ENCODE measurements around the gene GFM1. TPM values are rescaled to one million over a fixed set of nuclear protein-coding genes. Genes with fewer than 3 reads are reported as not detected.

The GFM1 gene
- total RNA-seq, 1 donor from 2014 or later = 52.0 TPM

- Histone ChIP-seq H3K27me3 (no peaks in the 10 kb centered on the region), H3K36me3 (no peaks in the 10 kb centered on the region), H3K27ac (no peak overlapping the region), H3K79me2 (ENCODE audit: low read depth) (no peaks in the 10 kb centered on the region), H3K4me1 (no peaks in the 10 kb centered on the region), H3K9me3 (ENCODE audit: low read depth) (no peaks in the 10 kb centered on the region), H3F3A (ENCODE audit: low read depth) (no peaks in the 10 kb centered on the region), H3K4me2 (no peak overlapping the region), H3K4me3 (no peak overlapping the region), H2AFZ (replicated peaks) (no peak overlapping the region), H4K20me1 (ENCODE audit: low read depth) (no peaks in the 10 kb centered on the region), H3K9ac (no peak overlapping the region)
- Mint-ChIP-seq H3K27ac (no peak overlapping the region), H3K27me3 (ENCODE audit: insufficient read depth, low read depth) (no peaks in the 10 kb centered on the region), H3K4me1 (no peaks in the 10 kb centered on the region), H3K36me3 (peaks cover 4% of the 10 kb centered on the region), H3K9me3 (no peaks in the 10 kb centered on the region), H3K4me3 (no peak overlapping the region)
- no peak for DNase-seq (ENCODE audit: low spot score)
- TF ChIP-seq CTCF (IDR thresholded peaks at IDR 0.05) (no peak), EZH2phosphoT487 (IDR thresholded peaks at IDR 0.05) (no peak), EZH2 (IDR thresholded peaks at IDR 0.05) (no peak)
These were observed 56.2 kb downstream of the GFM1 start for GRCh38 chr3:158700559-158700958.

GRCh38 chr3:158701420-158702065 lies 57.2 kb downstream of the GFM1 start:
- H3K79me2 ChIP-seq (ENCODE audit: low read depth) = no peaks in the 10 kb centered on the region
- H3K9me3 Mint-ChIP-seq = no peaks in the 10 kb centered on the region
- no peak overlapping the region for H2AFZ ChIP-seq (replicated peaks)
- H3K27ac Mint-ChIP-seq = no peak overlapping the region
- H3K36me3 ChIP-seq = no peaks in the 10 kb centered on the region
- H3K4me2 ChIP-seq = no peak overlapping the region
- no peaks in the 10 kb centered on the region for H3F3A ChIP-seq (ENCODE audit: low read depth)
- H3K27me3 Mint-ChIP-seq (ENCODE audit: insufficient read depth, low read depth) = no peaks in the 10 kb centered on the region
- H3K27ac ChIP-seq = no peak overlapping the region
- H3K27me3 ChIP-seq = no peaks in the 10 kb centered on the region
- TF ChIP-seq CTCF (IDR thresholded peaks at IDR 0.05) = no peak
- no peak for TF ChIP-seq EZH2 (IDR thresholded peaks at IDR 0.05)
- no peak for TF ChIP-seq EZH2phosphoT487 (IDR thresholded peaks at IDR 0.05)
- H3K4me3 ChIP-seq = no peak overlapping the region
- peaks cover 4% of the 10 kb centered on the region for H3K36me3 Mint-ChIP-seq
- no peak overlapping the region for H3K9ac ChIP-seq
- no peaks in the 10 kb centered on the region for H3K4me1 Mint-ChIP-seq
- no peaks in the 10 kb centered on the region for H3K4me1 ChIP-seq
- no peak overlapping the region for H3K4me3 Mint-ChIP-seq
- no peaks in the 10 kb centered on the region for H3K9me3 ChIP-seq (ENCODE audit: low read depth)
- DNase-seq (ENCODE audit: low spot score) = no peak
- no peaks in the 10 kb centered on the region for H4K20me1 ChIP-seq (ENCODE audit: low read depth)

DNA sequence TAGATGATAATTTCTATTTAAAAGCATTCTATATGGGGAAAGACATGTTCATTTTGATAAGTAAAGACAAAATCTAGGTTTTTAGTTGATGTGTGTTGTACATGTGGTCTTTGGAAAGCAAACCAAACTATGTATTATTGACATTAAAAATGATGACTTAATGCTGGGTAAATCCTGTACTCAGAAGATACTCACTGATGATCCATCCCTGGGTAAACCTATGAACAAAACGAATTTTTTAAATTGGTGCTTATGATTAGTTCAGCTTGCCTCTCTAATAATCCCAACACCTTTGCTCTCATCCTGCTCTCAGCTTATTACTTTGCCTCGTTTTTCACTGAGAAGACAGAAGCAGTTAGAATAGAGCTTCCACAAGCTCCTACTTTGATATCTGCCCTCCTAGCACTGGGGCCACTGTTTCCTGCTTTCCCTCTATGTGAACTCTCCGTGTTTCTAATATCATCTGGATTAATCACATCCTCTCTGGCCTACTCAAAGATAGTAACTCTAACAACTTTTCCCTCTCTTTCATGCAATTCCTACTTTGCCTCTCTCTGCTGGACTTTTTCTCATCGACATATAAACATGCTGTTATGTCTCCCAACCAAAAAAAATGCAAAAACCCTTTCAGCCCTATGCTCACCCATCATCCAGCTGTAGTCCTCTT lies 58.6 kb downstream of the GFM1 start:
- Mint-ChIP-seq H3K9me3 (no peaks in the 10 kb centered on the region), H3K36me3 (peaks cover 3% of the 10 kb centered on the region), H3K27me3 (ENCODE audit: insufficient read depth, low read depth) (no peaks in the 10 kb centered on the region), H3K4me3 (no peak overlapping the region), H3K27ac (no peak overlapping the region), H3K4me1 (no peaks in the 10 kb centered on the region)
- H3K27ac ChIP-seq = no peak overlapping the region
- no peaks in the 10 kb centered on the region for H4K20me1 ChIP-seq (ENCODE audit: low read depth)
- no peak overlapping the region for H3K9ac ChIP-seq
- H2AFZ ChIP-seq (replicated peaks) = no peak overlapping the region
- DNase-seq (ENCODE audit: low spot score) = no peak
- H3K4me1 ChIP-seq = no peaks in the 10 kb centered on the region
- no peaks in the 10 kb centered on the region for H3K9me3 ChIP-seq (ENCODE audit: low read depth)
- no peak overlapping the region for H3K4me2 ChIP-seq
- TF ChIP-seq CTCF (IDR thresholded peaks at IDR 0.05) = no peak
- TF ChIP-seq EZH2 (IDR thresholded peaks at IDR 0.05) = no peak
- TF ChIP-seq EZH2phosphoT487 (IDR thresholded peaks at IDR 0.05) = no peak
- H3K79me2 ChIP-seq (ENCODE audit: low read depth) = no peaks in the 10 kb centered on the region
- no peaks in the 10 kb centered on the region for H3F3A ChIP-seq (ENCODE audit: low read depth)
- H3K4me3 ChIP-seq = no peak overlapping the region
- no peaks in the 10 kb centered on the region for H3K27me3 ChIP-seq
- H3K36me3 ChIP-seq = no peaks in the 10 kb centered on the region
